ENCODE results near the gene SELENOH.

The SELENOH gene

GRCh38 chr11:57785072-57785471 is 43.8 kb downstream of the SELENOH start:
- Mint-ChIP-seq H3K27me3 (no peaks in the 10 kb centered on the region), H3K9me3 (ENCODE audit: low read depth) (no peaks in the 10 kb centered on the region), H3K4me3 (no peak overlapping the region), H3K36me3 (peaks cover 4% of the 10 kb centered on the region), H3K4me1 (ENCODE audit: low read depth) (peaks cover 28% of the 10 kb centered on the region), H3K27ac (no peak overlapping the region)

- Mint-ChIP-seq H3K4me3 (no peak overlapping the region), H3K4me1 (ENCODE audit: low read depth) (peaks cover 25% of the 10 kb centered on the region), H3K36me3 (peaks cover 3% of the 10 kb centered on the region), H3K27ac (no peak overlapping the region), H3K9me3 (ENCODE audit: low read depth) (no peaks in the 10 kb centered on the region), H3K27me3 (no peaks in the 10 kb centered on the region)
Observed at GRCh38 chr11:57786436-57786835, 45.1 kb downstream of the SELENOH start.

GRCh38 chr11:57787006-57787604 is 45.8 kb downstream of the SELENOH start:
- no peaks in the 10 kb centered on the region for H3K9me3 Mint-ChIP-seq (ENCODE audit: low read depth)
- H3K36me3 Mint-ChIP-seq, result peaks cover 2% of the 10 kb centered on the region
- no peak overlapping the region for H3K4me3 Mint-ChIP-seq
- no peak overlapping the region for H3K27ac Mint-ChIP-seq
- H3K27me3 Mint-ChIP-seq, result no peaks in the 10 kb centered on the region
- peaks cover 25% of the 10 kb centered on the region for H3K4me1 Mint-ChIP-seq (ENCODE audit: low read depth)

- Mint-ChIP-seq H3K27me3 (no peaks in the 10 kb centered on the region), H3K27ac (no peak overlapping the region), H3K9me3 (ENCODE audit: low read depth) (no peaks in the 10 kb centered on the region), H3K4me3 (no peak overlapping the region), H3K36me3 (peaks cover 2% of the 10 kb centered on the region), H3K4me1 (ENCODE audit: low read depth) (peaks cover 26% of the 10 kb centered on the region)
Observed at GRCh38 chr11:57787920-57788702, 46.8 kb downstream of the SELENOH start.

- Mint-ChIP-seq H3K36me3 (peaks cover 2% of the 10 kb centered on the region), H3K27ac (peak overlapping the region; percentile 7), H3K27me3 (no peaks in the 10 kb centered on the region), H3K4me3 (no peak overlapping the region), H3K4me1 (ENCODE audit: low read depth) (peaks cover 32% of the 10 kb centered on the region), H3K9me3 (ENCODE audit: low read depth) (no peaks in the 10 kb centered on the region)
Observed at GRCh38 chr11:57788703-57789088, 47.4 kb downstream of the SELENOH start.

- Mint-ChIP-seq H3K4me1 (ENCODE audit: low read depth) (peaks cover 36% of the 10 kb centered on the region), H3K27me3 (no peaks in the 10 kb centered on the region)
Observed at GRCh38 chr11:57791321-57792059, 50.2 kb downstream of the SELENOH start.

GRCh38 chr11:57792060-57792541 is 50.8 kb downstream of the SELENOH start:
- H3K27me3 Mint-ChIP-seq, result no peaks in the 10 kb centered on the region
- H3K4me1 Mint-ChIP-seq (ENCODE audit: low read depth), result peaks cover 36% of the 10 kb centered on the region
- peaks cover 10% of the 10 kb centered on the region for H3K36me3 Mint-ChIP-seq
- peak overlapping the region; percentile 94 for H3K27ac Mint-ChIP-seq
- no peaks in the 10 kb centered on the region for H3K9me3 Mint-ChIP-seq (ENCODE audit: low read depth)
- H3K4me3 Mint-ChIP-seq, result peak overlapping the region; percentile 77

More at GRCh38 chr11:57791321-57792059, 50.2 kb downstream of the SELENOH start:
- Mint-ChIP-seq H3K9me3 (ENCODE audit: low read depth) (no peaks in the 10 kb centered on the region), H3K27ac (peak overlapping the region; percentile 94), H3K4me3 (peak overlapping the region; percentile 77), H3K36me3 (peaks cover 7% of the 10 kb centered on the region)

- Mint-ChIP-seq H3K27ac (peak overlapping the region; percentile 94), H3K27me3 (no peaks in the 10 kb centered on the region), H3K9me3 (ENCODE audit: low read depth) (no peaks in the 10 kb centered on the region), H3K4me3 (peak overlapping the region; percentile 72), H3K4me1 (ENCODE audit: low read depth) (peaks cover 36% of the 10 kb centered on the region), H3K36me3 (peaks cover 10% of the 10 kb centered on the region)
Observed at GRCh38 chr11:57792870-57793269, 51.6 kb downstream of the SELENOH start.

Data from activated naive CD8-positive, alpha-beta T cell (primary cell).